Pulmonary artery endothelial cell (primary cell): ENCODE results near the gene KCND3. TPM values are rescaled to one million over a fixed set of nuclear protein-coding genes. Genes with fewer than 3 reads are reported as not detected.

Experiments used
- DNase-seq: peaks from one replicate; pipeline ENCODE4 v3.0.0-alpha.2; 2011; ENCODE audit warnings: low read depth, low spot score
- total RNA-seq: library from RNA; depleted of rRNA; stranded (reverse); fragments of >200 nt; gene quantifications from 2 replicates; pipeline ENCODE4 v1.2.3, GENCODE V29; 2014

KCND3 gene
- total RNA-seq, 1 donor from 2014 or later, result under 0.01 TPM

DNA sequence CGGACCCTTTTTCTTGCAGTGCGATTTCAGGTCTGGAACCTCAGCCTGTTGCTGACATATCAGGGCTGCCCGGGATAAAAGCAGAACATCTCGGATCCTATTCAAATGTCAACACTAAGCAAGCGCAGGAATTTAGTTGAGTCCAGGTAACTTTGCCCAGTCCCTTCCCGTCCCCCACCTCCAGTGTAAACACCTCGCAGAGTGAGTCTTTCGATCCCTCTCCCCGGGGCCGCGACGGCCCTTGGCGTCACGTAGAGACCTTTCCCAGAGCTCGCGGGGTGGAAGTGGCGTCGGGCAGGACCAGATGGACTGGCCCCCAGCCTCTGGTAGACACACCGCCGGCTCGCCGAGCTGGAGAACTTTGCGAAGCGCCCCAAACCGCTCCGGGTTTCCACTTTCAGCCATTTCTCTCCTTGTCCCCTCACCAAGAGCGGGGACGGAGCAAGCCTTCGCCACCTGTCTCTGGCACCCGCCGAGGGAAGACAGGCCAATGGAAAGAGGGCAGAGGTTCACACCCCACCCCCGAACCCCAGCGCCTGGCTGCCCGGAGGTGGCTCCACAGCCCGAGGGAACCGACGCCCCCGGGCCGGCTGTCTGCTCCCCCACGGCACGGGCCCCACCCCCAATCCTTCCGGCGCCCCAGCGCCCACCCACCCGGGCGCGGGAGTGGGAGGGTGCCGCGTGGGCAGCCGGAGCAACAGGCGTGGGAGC lies 570 bp downstream of the KCND3 start:
- no peak for DNase-seq

DNA sequence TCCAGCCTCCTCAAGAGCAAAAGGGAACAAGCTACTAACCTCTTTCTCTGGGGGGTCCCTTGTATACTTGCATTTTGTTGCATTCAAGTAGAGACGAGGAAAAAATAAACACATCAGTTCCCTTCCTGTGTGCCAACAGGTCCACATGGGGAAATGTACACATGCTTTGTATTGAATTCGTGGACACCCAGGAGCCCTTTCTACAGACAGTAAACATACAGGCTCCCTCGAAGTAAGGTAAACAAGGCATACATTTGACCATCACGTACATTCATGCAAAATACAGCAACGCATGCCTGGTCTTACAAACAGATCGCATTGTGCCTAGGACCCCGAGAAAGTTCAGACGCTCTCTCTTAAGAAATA lies 1.1 kb downstream of the KCND3 start:
- no peak for DNase-seq

DNA sequence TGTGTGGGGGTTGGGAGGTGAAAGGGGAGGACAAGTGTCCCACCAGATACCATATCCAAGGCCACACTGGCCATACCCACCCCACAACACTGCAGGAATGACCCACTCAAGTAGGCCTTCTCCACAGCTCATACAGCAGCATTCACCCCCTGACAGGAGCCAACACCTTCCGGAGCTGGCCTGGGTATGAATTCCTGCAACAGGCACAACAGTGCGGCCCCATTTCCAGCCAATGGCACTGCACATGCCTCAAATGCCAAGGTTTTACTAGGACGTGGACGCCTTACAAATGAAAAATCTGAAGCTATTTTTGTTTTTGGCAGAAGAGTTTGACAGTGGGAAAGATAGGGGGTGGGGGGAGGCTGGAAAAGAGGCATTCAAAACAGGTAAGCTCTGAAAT lies 2.0 kb downstream of the KCND3 start:
- DNase-seq, result no peak

DNA sequence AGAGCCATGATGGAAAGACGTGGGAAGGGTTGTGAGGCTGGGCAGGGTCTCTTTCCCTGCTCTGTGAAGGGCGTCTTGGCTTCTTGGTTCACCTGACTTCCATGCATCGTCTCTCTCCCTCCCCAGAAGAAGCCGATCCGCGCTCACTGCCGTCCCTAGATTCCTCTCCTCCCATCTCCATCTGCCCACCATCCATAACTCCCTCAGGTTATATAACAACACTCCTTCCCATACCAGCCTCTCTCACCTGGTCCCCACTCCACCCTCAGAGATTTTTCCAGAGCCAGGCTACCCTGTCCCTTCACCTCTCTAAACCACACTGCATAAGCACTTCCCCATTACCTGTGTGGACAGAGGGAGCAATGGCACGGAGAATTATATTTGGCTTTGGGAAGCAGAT lies 6.0 kb downstream of the KCND3 start:
- DNase-seq, result no peak

DNA sequence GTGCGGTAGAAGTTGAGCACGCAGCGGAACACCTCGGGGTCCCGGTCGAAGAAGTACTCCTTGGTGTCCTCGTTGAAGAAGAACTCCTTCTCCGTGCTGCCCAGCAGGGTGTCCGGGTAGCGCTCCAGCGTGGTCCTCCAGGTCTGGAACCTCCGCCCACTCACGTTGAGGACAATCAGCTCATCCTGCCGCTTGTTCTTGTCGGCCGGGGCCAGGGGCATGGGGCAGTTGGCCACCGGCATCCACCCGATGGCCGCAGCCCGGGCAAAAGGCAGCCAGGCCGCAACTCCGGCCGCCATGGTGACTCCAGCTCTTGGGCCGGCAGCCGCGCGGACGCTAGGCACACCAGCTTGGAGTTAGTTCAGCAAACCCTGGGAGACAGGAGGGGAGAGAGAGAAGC lies 7.0 kb downstream of the KCND3 start:
- DNase-seq, result no peak

DNA sequence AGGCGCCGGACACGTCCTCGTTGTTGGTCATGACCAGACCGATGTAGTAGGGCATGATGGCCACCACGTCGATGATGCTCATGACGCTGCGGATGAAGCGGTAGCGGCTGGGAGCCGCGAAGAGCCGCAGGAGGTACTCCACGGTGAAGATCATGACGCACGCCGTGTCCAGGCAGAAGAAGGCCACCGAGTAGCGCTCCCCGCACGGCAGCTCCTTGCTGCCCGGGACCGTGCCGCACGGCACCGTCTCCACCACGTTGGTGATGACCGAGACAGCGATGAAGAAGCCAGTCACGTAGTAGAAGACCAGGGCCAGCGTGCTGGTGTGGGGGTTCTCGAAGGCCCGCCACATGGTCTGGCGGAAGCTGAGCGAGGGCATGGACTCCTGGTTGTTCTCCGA lies 7.6 kb downstream of the KCND3 start:
- no peak for DNase-seq

DNA sequence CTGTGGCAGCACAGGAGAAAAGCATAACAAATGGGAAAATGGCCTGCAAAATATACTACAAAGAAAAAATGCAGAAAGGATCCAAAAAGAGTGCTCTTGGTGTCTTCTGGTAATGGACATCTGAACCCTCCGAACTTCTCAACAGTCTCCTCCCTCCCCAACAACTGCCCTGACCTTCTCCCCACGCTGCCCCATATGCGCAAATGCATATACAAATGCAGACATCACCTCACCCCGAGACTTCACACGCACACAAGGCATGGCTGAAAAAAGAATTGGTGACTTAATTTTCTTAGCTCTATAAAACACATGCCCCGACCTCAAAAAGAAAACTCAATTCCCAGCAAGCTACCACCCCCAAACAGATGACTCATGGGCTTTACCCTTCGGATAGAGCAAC lies 8.4 kb downstream of the KCND3 start:
- DNase-seq, result no peak

DNA sequence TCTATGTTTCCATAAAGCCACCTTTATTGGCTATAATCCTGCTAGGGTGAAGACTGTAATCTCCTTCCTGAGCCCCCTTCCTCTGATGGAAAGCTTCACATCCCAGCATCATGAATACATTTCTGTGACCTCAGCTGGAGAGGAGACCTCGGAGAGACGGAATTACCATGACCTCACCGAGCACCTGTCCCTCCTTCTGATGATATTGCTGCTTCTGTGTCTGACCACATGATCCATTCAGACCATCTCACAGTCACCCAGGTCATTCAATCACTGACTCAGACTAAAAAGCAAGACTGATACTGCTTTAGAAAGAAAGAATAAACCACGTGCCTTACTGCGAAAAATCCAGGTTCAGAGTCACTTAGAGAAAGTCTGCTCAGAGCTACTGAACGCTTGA lies 8.8 kb downstream of the KCND3 start:
- DNase-seq, result no peak

DNA sequence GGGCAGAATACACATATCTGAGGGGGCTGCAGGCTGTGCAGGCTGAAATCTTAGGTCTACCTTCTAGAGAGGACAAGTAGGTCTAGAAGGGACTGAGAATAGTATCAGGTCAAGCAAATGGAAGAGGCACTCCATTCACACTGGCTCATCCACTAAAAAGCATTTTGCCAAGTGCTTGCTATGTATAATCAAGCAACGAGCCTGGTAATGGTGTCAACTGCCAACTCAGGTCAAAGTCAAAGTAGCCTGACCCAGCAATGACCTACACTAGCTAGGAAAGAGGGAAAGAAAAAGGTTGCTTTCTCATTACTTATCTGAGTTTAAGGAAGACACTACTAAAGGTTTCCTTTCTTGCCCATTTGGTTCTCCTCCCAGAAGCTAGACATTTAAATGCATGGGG lies 10.8 kb downstream of the KCND3 start:
- no peak for DNase-seq

DNA sequence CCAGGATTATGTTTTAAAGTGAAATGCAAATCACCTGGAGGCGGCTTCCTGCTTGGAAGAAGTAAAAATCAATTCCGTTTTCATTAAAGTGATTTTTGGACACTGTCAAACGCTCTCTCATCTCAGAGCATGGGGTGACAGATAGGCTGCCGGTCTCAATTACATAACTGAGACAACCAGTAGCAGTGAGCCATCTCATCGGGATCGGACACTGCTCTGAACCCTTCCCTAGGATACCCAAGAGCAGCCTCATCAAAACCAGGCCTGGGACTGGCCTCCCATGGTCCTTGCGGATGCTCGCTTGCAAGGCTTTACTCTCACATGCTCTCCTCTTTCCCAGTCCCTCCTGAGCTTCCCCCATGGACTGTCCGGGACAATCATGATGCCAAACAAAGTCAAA lies 12.1 kb downstream of the KCND3 start:
- no peak for DNase-seq

DNA sequence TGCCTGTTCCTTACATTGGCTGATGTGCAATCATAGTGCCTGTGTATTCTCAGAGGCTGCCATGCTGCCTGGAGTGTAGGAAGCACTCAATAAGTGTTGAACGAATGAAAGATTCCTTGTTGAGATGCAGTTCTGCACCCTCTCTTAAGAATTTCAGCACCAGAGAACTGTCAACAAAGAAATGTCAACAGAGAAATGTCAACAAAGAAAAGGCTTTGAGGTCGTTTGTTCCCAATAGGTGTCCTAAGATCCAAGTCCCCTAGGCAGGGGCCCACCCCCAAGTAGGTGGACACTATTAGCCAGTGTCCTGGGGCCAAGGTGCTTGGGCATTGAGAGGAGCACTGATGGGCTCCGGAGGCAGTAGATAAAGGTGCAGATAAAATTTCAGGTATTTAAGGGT lies 12.6 kb downstream of the KCND3 start:
- DNase-seq, result no peak

DNA sequence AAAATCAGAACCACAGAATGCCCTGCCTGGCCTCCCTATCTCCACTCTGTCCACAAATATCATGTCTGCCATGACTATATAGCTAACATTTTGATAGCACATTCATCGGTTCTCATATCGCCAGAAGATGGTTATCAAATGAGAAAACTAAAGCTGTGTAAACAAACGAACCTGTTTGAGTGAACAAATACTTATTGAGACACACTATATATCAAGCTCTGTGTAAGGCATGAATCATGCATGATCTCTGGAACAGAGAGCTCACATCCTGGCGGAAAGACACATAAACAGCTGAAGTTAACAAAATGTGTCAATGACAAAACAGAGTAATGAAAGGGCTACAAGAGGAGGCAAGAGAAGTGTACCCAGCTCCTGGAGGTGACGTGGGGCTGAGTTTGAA lies 13.1 kb downstream of the KCND3 start:
- DNase-seq, result no peak

DNA sequence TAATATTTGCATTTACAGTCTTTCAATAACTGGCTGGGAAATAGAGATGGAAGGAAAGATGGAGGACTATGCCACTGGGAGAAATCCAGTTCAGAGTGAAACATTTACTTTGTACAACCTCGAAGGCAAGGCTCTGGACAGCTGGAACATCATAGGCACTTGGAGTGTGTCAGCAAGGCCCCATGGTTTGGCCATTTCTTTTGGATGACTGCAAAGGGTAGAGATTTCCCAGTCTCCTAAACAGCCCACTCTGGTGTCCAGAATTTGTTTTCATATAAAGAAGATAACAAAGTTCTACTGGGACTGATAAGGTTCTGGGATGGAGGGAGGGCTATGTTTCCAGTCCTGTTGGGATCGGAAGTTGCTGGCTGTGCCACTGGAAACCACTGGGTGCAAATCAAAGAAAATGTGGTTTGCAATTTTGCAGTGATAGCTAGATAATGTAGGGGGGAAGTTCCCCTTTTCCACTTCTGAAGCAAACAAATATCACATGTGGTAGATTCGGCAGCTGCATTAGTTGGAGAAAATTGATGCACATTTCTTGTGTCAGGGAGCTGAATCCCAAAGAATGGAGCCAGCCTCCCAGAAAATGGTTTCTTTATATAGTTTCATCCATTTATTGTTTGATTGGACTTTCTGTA lies 16.2 kb downstream of the KCND3 start:
- DNase-seq, result no peak

DNA sequence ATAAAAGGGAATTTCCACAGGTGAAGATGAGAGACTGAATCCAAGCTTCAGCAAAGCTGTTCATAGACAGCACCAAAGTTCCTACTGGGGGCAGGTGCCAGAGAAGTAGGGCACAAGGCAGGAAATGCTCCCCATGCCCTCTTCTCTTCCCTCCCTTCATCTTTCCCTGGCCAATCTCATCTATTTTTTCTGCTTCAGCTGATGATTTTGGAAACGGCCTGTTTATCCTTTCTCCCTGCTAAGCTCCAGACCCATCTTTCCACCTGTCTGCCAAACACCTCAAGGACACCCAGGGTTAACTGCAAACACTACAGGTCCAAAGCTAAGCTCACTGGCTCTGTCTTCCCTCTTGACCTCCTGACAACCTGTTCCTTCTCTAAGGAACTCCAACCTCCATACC lies 18.1 kb downstream of the KCND3 start:
- no peak for DNase-seq

DNA sequence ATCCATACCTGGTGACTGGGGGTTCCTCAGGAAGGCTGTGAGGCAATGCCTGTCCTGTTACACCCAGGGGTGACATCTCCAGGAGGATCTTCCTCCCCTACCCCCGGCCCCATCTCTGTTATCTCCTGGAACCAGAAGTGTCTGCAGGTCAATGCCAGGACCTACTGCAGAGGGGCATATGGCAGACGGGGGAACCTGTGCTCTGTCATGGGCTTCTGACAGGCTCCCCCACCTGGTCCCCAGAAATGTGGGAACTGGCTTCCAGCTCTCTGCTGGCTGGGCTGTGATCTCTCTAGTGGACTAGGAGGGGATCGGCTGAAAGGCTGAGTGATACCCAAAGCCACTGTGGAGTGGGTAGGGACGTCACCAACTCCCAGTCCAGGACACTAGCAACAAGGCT lies 21.0 kb downstream of the KCND3 start:
- no peak for DNase-seq

DNA sequence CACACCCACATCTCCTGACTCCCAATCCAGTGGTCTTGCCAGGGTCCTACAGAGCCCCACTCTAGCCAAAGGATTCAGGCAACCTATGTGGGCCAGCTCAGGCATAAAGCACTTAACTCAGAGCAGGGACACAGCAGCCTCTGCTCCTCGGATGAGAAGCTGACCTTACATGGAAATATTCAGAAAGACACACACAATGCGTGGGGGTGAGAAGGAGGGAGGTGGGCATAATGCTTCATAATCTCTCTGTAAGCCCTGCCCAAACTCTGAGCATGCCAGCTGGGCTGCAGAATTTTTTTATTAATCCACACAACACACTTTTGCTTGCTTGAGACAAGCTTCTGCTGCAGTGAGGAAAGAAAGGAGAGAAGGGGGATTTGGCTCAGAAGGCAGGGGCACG lies 21.6 kb downstream of the KCND3 start:
- no peak for DNase-seq

DNA sequence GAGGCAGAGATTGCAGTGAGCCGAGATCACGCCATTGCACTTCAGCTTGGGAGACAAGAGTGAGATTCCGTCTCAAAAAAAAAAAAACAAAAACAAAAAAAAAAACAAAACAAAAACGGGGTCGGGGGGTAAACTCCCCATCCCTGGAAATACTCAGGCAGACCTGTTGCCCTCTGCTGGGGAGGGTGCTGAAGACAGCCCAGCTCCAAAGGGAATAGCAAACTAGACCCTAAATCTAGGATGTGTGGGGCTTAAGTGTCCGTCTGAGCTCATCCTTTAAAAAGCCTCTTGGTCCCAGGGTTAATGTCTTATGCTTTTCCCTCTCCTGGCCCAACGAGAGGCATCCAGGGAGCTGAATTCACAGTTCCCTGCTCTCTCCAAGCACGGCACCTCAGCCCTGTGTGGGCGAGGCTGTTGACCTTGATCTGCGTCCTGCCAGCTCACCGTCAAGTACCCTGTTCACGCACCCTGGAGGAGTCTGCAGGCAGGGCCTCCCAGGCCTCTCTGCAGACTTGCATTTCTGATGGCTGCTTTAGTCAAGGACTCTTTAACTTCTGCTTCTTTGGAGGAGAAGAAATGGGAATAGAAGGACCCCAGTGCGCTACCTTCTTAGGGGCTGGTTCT lies 22.3 kb downstream of the KCND3 start:
- no peak for DNase-seq

DNA sequence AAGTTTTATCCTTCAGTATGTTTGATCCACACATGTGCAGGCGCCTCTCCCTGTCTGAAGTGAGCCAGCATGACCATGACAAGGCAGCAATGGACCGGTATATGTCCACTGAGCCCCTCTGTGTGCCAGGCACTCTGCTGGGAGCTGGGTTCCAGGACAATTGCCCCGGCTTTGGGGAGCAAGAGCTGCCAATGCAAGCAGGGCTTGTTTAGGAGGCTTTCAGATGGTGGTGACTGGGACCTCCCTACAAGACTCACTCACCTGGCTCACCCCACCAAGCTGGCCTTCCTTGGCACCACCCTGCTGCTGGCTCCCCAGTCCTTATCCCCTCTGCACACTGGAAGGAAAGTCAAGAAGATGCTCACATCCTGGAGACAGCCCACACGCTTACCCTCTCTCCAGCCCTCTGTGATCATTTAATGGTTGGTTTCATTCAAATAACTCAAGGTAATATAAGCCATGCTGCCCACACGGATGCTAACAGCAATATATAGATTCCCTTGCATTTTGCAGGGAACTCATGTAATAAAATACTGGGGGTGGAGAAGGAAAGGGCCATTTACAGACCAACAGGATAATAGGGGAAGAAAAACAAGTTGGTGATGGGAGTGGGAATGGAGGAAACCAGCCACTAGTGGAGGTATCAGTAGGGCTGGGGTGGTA lies 23.6 kb downstream of the KCND3 start:
- no peak for DNase-seq

DNA sequence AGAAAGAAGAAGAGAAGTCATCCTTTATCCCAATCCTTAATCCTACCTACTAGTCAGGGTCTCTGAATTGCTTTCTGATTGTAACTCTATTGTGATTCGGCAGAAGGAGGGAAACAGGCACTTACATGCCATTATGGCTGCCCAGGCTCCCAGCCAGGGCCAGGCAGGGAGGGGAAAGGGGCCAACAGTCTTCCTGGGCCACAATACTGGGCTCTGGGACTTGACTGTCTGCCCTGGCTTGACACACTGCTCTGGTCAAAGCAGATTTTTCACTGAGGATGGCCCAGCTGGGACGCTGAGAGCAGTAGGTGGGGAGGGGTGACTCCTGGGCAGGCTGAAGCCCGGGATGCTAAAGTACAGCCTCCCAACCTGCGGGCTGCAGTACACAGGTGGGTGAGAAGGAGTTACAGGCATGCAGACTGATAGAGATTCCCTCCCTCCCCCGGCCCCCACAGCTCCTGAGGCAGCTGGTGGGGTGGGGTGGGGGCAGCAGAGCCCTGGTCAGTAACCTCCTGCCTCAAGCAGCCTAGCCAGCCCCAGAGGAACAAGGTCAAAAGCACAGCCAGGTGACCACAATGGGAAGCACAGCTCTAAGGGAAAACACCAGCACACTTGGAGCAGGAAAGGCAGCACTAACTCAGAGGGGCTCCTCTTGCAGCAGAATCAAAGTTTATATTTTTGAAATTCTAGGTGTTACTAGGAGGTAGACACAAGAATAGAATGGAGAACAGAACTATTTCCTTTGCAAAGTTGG lies 25.3 kb downstream of the KCND3 start:
- DNase-seq, result no peak

DNA sequence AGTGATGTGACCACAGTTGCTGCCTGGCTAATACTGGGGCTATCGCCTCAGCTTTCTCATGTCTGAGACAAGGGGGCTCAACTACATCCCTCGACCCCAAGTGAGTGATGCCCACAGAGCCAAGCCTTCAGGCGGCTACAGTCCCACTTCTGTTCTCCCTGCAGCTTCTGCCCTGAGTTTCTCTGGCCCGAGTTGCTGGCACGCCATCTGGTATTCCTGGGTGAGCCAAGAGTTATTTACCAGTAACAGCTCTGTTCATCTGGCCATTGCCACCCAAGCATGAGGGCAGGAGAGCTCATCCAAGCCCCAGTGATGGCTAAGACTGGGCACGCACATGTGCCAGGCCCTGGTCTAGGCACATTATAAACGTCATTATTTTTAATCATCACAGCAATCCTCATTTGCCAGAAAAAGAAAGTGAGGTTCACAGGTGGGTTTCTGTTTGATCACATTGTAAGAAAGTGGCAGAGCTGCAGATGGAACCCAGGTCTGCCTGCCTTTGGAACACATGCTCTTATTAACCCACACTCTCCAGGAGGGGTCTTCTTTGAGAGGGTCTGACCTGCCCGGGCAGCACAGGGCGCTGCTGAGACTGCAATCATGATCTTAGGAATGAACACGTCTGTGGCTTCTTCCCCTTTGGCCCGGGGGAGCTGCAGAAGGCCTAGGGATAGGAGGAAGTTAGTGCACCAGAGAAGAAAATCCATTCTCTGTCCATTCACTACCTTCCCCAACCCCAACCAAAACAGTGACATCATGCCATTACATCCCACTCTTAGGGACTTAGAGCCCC lies 27.5 kb downstream of the KCND3 start:
- no peak for DNase-seq

DNA sequence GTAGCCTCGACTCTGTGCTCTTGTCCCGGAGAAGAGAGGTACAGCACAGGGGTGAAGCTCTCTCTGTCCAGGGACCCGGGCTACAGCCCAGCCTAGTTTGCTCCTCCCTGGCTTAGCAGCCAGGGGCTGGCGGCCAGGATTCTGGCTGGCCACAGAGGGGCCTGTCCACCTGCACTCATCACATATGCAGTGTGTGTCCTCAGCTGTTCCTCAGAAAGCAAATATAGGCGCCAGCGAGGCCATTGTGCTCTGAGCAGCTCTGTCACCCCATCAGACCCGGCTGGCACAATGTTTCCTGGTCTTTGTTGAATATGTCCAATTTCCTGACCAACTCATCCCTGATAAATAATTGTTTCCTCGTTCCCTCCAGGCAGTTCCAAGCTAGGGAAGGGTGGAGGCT lies 28.5 kb downstream of the KCND3 start:
- no peak for DNase-seq
